Measurements from ENCODE around the gene WDR45. TPM values are rescaled to one million over a fixed set of nuclear protein-coding genes. Genes with fewer than 3 reads are reported as not detected.
A peak's percentile ranks its signal among the peaks of the same experiment; 100 is the strongest.

The WDR45 gene
- total RNA-seq, 1 donor from 2014 or later: 55.0 TPM

DNA sequence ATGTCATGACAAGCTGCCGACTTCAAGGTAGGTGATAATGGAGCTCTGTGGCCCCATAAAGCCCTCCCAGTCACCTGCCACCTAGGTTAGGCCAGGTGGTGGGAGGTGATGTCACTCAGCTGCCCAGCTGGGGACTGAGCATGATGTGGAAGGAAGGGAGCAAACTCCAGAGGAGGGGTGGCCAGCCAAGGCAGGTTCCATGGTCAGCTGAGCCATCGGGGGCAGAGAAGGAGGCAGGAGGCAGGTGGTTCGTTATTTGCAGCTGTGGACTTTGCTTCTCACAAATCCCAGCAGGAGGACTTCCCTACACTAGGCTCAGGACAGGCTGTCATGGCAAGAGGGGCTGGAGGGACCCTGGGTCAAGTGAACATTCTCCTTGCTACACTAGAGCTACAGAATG lies 18.8 kb downstream of the WDR45 start:
- peaks cover 6% of the 10 kb centered on the region for H3K36me3 Mint-ChIP-seq (ENCODE audit: insufficient read depth)
- no peak overlapping the region for H3K4me3 Mint-ChIP-seq (ENCODE audit: low read depth)
- H3K4me1 Mint-ChIP-seq (ENCODE audit: low read depth): peaks cover 3% of the 10 kb centered on the region
- peaks cover 1% of the 10 kb centered on the region for H3K9me3 Mint-ChIP-seq (ENCODE audit: low read depth)
- TF ChIP-seq CTCF (IDR thresholded peaks at IDR 0.05; ENCODE audit: unreplicated experiment): no peak
- H3K27me3 Mint-ChIP-seq: no peaks in the 10 kb centered on the region
- DNase-seq (ENCODE audit: low spot score, unreplicated experiment): no peak
- peak overlapping the region; percentile 63 for H3K27ac Mint-ChIP-seq

GRCh38 chrX:49059681-49060085 lies 20.0 kb downstream of the WDR45 start:
- H3K27ac Mint-ChIP-seq: peak overlapping the region; percentile 89
- no peak for TF ChIP-seq CTCF (IDR thresholded peaks at IDR 0.05; ENCODE audit: unreplicated experiment)
- no peaks in the 10 kb centered on the region for H3K27me3 Mint-ChIP-seq
- peak overlapping the region; percentile 81 for H3K4me3 Mint-ChIP-seq (ENCODE audit: low read depth)
- no peak for DNase-seq (ENCODE audit: low spot score, unreplicated experiment)
- peaks cover 7% of the 10 kb centered on the region for H3K4me1 Mint-ChIP-seq (ENCODE audit: low read depth)
- H3K9me3 Mint-ChIP-seq (ENCODE audit: low read depth): peaks cover 8% of the 10 kb centered on the region
- H3K36me3 Mint-ChIP-seq (ENCODE audit: insufficient read depth): peaks cover 6% of the 10 kb centered on the region

GRCh38 chrX:49059201-49059600 lies 20.5 kb downstream of the WDR45 start:
- no peak for TF ChIP-seq CTCF (IDR thresholded peaks at IDR 0.05; ENCODE audit: unreplicated experiment)
- Mint-ChIP-seq H3K27me3 (no peaks in the 10 kb centered on the region), H3K9me3 (ENCODE audit: low read depth) (peaks cover 13% of the 10 kb centered on the region), H3K4me1 (ENCODE audit: low read depth) (peaks cover 11% of the 10 kb centered on the region), H3K27ac (peak overlapping the region; percentile 89), H3K4me3 (ENCODE audit: low read depth) (peak overlapping the region; percentile 81), H3K36me3 (ENCODE audit: insufficient read depth) (peaks cover 8% of the 10 kb centered on the region)
- DNase-seq (ENCODE audit: low spot score, unreplicated experiment): no peak

GRCh38 chrX:49058794-49059193 lies 20.9 kb downstream of the WDR45 start, which contains the start of gene CCDC120:
TSS of gene CCDC120 (plus strand) at chrX:49058999. CDS start at chrX:49062042, 3,043 bp downstream.
- Mint-ChIP-seq H3K27me3 (no peaks in the 10 kb centered on the region), H3K4me1 (ENCODE audit: low read depth) (peaks cover 15% of the 10 kb centered on the region), H3K9me3 (ENCODE audit: low read depth) (peaks cover 16% of the 10 kb centered on the region), H3K4me3 (ENCODE audit: low read depth) (peak within 1 kb of the TSS; percentile 81), H3K27ac (peak within 1 kb of the TSS; percentile 89), H3K36me3 (ENCODE audit: insufficient read depth) (peaks cover 8% of the 10 kb centered on the region)
- DNase-seq (ENCODE audit: low spot score, unreplicated experiment): no peak
- TF ChIP-seq CTCF (IDR thresholded peaks at IDR 0.05; ENCODE audit: unreplicated experiment): no peak

DNA sequence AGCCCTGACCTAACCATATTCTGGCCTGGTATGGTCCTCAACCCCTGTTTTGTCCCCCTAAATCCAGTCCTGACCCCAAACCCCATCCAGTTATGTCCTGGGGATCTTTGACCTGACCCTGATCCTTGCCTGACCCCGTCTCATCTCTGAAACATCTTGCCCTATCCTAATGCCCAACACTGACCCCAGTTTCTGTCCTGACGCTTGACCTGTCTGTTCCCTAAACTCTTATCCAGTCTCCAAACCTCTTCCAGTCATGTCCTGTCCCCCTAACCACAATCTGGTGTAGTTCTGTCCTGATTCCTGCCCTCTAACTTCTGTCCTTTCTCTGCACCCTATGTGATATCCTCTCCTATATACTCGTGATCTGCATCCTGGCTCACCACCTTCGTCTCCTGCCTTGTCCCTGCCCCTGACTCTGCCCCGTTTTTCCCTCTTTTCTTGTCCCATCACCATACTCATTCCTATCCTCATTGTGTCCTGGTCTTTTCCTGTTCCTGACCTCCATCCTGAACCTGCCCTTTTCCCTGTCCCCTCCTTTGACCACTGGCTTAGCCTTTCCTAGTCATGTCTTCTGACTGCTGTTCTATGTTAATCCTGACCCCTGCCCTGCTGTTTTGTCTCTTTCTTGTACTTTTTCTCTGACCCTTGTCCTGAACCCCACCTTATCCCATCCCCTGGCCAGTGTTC lies 25.5 kb downstream of the WDR45 start:
- Mint-ChIP-seq H3K9me3 (ENCODE audit: low read depth) (peaks cover 29% of the 10 kb centered on the region), H3K27ac (peak overlapping the region; percentile 64), H3K27me3 (no peaks in the 10 kb centered on the region), H3K4me1 (ENCODE audit: low read depth) (peaks cover 12% of the 10 kb centered on the region), H3K4me3 (ENCODE audit: low read depth) (peak overlapping the region; percentile 86), H3K36me3 (ENCODE audit: insufficient read depth) (peaks cover 4% of the 10 kb centered on the region)
- no peak for TF ChIP-seq CTCF (IDR thresholded peaks at IDR 0.05; ENCODE audit: unreplicated experiment)
- no peak for DNase-seq (ENCODE audit: low spot score, unreplicated experiment)
